Astrocyte of the spinal cord (primary cell): ENCODE measurements around the gene ADAM8.

ENCODE experiments used
- DNase-seq: peaks from one replicate; pipeline ENCODE4 v3.0.0; 2011; ENCODE audit warnings: low read depth, low spot score
- H3K4me3 ChIP-seq: 2 replicates; pipeline ENCODE4 v1.5.1; 2011; ENCODE audit warnings: low read depth, mild to moderate bottlenecking, low read length, moderate library complexity
- CTCF ChIP-seq: IDR thresholded peaks from 2 replicates; pipeline ENCODE4 v1.5.1; 2012; ENCODE audit warnings: low read depth, mild to moderate bottlenecking, low read length, inconsistent platforms
- in situ Hi-C: cut with HindIII; loops from 2 replicates; pipeline ENCODE4 v1.10.0; 2017; ENCODE audit warnings: low sequenced_read_pairs

Gene ADAM8

GRCh38 chr10:133213641-133214467 lies 62.8 kb downstream of the ADAM8 start:
- TF ChIP-seq CTCF: no peak
- H3K4me3 ChIP-seq: no peak overlapping the region
- DNase-seq: no peak
- in situ Hi-C loops: no loop called here

GRCh38 chr10:133212853-133213494 lies 63.7 kb downstream of the ADAM8 start:
- in situ Hi-C loops: no loop called here
- no peak overlapping the region for H3K4me3 ChIP-seq
- DNase-seq: no peak
- TF ChIP-seq CTCF: no peak
